ENCODE results near the gene LMOD1.
"Not testable (repeated sequence)": the region's sequence is repeated elsewhere in the genome, so short reads cannot be mapped to it uniquely, and the experiment has no call there.

LMOD1 gene

DNA sequence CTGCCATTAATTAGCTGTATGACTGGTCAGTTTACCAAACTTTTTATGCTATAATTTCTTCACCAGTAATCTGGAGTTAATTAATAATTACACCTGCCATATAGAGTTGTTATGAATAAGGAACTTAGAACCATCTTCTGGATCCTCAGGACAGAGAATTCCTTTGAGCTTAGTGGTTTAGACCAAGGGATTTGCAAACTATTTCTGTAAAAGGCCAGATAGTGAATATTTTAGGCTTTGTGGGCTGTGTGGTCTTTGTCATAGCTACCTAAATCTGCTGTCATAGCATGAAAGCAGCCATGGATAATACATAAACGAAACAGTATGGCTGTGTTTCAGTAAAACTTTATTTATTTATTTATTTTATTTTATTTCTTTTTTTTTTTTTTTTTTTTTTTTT, 17.9 kb upstream of the LMOD1 start:
- TF ChIP-seq CTCF (IDR thresholded peaks at IDR 0.05; ENCODE audit: low read length, missing control alignments) = no peak
- H3K4me3 ChIP-seq (replicated peaks; ENCODE audit: low read depth, low read length) = no peak overlapping the region
- no peak for DNase-seq (ENCODE audit: low read depth)

GRCh38 chr1:201962382-201962781, 16.0 kb upstream of the LMOD1 start:
- DNase-seq (ENCODE audit: low read depth); H3K4me3 ChIP-seq (replicated peaks; ENCODE audit: low read depth, low read length): not testable (repeated sequence)

DNA sequence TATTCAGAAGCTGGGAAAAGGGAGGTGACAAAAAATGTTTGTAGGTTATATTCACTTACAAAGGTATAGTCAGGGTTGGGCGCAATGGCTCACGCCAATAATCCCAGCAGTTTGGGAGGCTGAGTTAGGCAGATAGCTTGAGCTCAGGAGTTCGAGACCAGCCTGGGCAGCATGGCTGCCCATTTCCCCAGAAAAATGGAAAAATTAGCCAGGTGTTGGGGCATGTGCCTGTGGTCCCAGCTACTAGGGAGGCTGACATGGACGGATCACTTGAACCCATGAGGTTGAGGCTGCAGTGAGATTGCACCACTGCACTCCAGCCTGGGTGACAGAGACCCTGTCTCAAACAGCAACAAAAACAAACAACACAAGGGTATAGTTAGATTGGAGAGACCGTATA, 12.0 kb upstream of the LMOD1 start:
- TF ChIP-seq CTCF (IDR thresholded peaks at IDR 0.05; ENCODE audit: low read length, missing control alignments) = no peak
- no peak overlapping the region for H3K4me3 ChIP-seq (replicated peaks; ENCODE audit: low read depth, low read length)
- DNase-seq (ENCODE audit: low read depth) = no peak

- TF ChIP-seq CTCF (IDR thresholded peaks at IDR 0.05; ENCODE audit: low read length, missing control alignments) = no peak
- no peak for DNase-seq (ENCODE audit: low read depth)
- H3K4me3 ChIP-seq (replicated peaks; ENCODE audit: low read depth, low read length) = peak overlapping the region; percentile 85
Measured at GRCh38 chr1:201955729-201956143, 9.4 kb upstream of the LMOD1 start.

- peak; percentile 99 for DNase-seq (ENCODE audit: low read depth)
Measured at GRCh38 chr1:201955009-201955728, 8.8 kb upstream of the LMOD1 start, which contains the start of gene TIMM17A. Gene TIMM17A, plus strand, starts transcription at chr1:201955503. Its CDS starts 24 bp downstream, at chr1:201955527.

DNA sequence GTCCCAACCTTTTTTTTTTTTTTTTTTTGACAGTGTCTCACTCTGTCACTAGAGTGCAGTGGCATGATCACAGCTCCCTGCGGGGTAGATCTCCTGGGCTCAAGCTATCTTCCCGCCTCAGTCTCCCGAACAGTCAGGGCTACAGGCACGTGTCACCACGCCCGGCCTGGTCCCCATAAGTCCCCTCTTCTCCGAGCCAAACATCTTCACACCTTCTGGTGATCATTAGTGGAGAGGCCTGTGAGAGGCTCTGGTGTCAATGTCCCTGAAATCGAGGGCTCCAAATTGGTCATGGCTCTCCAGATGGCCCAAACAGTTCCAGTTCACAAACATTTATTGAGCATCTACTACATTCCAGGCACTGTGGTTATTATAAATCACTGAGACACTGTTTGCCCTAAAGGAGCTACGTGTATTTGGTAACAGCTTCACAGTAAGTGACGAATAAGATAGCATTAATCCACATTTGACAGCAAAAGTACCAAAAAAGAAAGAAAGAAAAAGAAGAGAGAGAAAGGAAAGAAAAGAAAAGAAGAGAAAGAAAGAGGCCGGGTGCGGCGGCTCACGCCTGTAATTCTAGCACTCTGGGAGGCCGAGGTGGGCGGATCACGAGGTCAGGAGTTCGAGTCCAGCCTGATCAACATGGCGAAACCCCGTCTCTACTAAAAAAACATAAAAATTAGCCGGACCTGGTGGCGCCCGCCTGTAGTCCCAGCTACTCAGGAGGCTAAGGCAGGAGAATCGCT, 8.1 kb upstream of the LMOD1 start:
- peak overlapping the region; percentile 85 for H3K4me3 ChIP-seq (replicated peaks; ENCODE audit: low read depth, low read length)
- no peak for TF ChIP-seq CTCF (IDR thresholded peaks at IDR 0.05; ENCODE audit: low read length, missing control alignments)
- no peak for DNase-seq (ENCODE audit: low read depth)

More at GRCh38 chr1:201955009-201955728, 8.8 kb upstream of the LMOD1 start, which contains the start of gene TIMM17A:
- TF ChIP-seq CTCF (IDR thresholded peaks at IDR 0.05; ENCODE audit: low read length, missing control alignments) = no peak
- peak within 1 kb of the TSS; percentile 85 for H3K4me3 ChIP-seq (replicated peaks; ENCODE audit: low read depth, low read length)

DNA sequence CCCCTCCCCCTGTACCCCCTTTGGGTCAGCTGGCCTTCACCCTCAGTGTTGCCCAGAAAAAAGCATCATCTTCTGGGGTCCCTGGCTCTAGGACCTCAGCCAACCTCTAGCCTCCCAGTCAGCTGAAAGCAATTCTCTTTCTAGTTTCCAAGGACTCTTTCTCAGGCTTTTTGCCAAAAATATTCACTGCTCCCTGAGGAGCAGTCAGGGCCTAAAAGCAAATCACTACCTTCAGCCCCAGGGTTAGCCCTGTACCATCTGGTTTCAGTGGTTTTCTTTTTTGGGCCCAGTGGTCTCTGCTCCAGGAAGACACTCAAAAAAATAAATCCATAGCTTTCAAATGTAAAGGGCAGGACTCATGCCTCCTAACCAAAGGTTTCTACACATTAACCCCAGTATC, 3.1 kb upstream of the LMOD1 start:
- TF ChIP-seq CTCF (IDR thresholded peaks at IDR 0.05; ENCODE audit: low read length, missing control alignments) = no peak
- H3K4me3 ChIP-seq (replicated peaks; ENCODE audit: low read depth, low read length) = no peak overlapping the region
- DNase-seq (ENCODE audit: low read depth) = no peak
